D341Med (cell line): ENCODE results near the gene GNB1.
"Not testable (repeated sequence)": the region's sequence is repeated elsewhere in the genome, so short reads cannot be mapped to it uniquely, and the experiment has no call there.

Experiments used
- DNase-seq: peaks from one replicate; pipeline ENCODE4 v3.0.0; 2012; ENCODE audit warnings: low spot score

Gene GNB1

GRCh38 chr1:1741013-1741412 lies 149.9 kb downstream of the GNB1 start:
- not testable (repeated sequence) for DNase-seq

DNA sequence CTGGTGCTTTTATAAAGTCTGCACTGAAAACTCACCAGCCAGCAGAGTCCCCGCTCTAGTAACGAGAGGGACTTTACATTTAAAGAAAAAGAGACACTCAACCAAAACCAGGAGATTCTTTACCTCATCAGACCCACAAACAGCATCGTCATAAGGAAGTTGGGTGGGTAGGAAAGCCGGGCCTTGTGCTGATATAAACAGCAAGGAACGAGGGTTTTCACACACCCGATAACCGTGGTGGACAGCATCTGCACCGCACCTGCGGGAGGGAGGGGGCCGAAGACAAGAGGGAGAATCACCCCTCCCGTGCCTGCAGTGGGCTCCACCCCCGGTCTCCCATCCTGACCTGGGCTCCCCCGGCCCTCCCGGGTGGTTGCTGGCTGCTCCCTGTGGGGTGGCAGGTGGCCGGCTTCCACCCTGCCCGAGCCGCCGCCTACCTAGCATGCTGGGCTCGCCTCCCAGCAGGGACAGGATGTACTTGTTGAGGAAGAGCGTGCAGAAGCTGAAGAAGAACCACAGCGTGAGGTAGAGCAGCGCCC lies 152.0 kb downstream of the GNB1 start:
- not testable (repeated sequence) for DNase-seq

DNA sequence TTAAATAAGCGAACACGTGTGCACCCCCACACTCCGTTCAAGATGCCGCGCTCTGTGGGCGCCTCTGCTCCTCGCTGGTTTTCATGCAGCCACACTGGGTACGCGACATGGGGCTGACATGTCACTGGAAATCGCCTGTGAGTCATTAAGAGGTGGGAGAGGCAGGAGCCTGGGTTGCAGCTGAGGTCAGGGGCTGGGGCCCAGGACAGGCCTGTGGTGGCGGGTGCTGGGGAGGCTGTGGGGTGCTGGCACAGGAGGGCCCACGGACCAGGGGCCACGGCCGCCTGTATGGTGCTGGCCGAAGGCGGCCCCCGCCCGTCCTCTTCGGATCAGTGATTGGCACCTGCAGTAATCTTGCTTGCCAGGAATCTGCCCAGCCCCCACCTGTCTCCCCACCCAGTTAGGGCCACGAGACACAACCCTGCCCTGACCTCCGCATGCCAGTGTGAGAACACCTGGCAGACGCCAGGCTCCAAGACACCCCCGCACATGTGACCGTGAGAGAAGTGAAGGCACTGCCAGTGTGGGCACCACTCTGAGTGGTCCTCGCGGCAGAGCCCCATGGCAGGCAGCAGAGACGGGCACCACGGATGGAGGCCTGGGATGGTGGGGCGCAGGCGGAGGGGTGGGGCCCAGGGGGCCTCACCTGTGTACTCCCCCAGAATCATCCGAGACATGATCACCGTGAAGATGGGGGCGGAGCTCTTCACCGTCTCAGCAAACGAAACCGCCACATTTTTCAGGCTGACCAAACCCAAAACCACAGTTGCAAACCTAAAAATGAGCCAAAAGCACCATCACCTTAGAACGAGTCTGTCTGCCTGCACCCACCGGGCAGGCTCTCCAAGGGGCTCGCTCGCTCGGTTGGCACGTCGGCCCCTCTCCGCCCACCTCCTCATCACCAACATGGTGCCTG lies 153.0 kb downstream of the GNB1 start:
- DNase-seq, result not testable (repeated sequence)
